Upper lobe of left lung (tissue), 6 donors: ENCODE results near the gene COL17A1. TPM values are rescaled to one million over a fixed set of nuclear protein-coding genes. Genes with fewer than 3 reads are reported as not detected.

Experiments used
- ATAC-seq, 2 donors: fragments of 200-7000 bp; cut with Tn5 transposase; one replicate each; pipeline ENCODE4 v1.9.1; 2022; ENCODE audit warnings: mild to moderate bottlenecking in 2 of 2, moderate library complexity in 2 of 2; ENCODE audit not compliant: low FRiP score in 2 of 2
- DNase-seq, 2 donors: peaks; one replicate each; pipeline ENCODE4 v3.0.0-alpha.2; 2019 to 2020
- H3K27ac ChIP-seq, 4 donors: fragments of 200-600 bp; sonication (generic); one replicate each; pipeline ENCODE4 v1.5.1; 2016 to 2019
- H3K27me3 ChIP-seq, 4 donors: fragments of 200-600 bp; sonication (generic); one replicate each; pipeline ENCODE4 v1.5.1; 2017 to 2019
- H3K36me3 ChIP-seq, 4 donors: fragments of 200-600 bp; sonication (generic); one replicate each; pipeline ENCODE4 v1.5.1; 2016 to 2019
- H3K4me1 ChIP-seq, 4 donors: fragments of 200-600 bp; sonication (generic); one replicate each; pipeline ENCODE4 v1.5.1; 2018 to 2019
- H3K4me3 ChIP-seq, 4 donors: fragments of 200-600 bp; sonication (generic); one replicate each; pipeline ENCODE4 v1.5.1; 2017 to 2019; ENCODE audit warnings: mild to moderate bottlenecking in 2 of 4, moderate library complexity in 1 of 4
- H3K9me3 ChIP-seq, 4 donors: fragments of 200-600 bp; sonication (generic); one replicate each; pipeline ENCODE4 v1.5.1; 2018 to 2019
- CTCF ChIP-seq, 6 experiments: fragments of 450-650 bp in 4 of 6; fragments of 200-600 bp in 2 of 6; sonication (generic) in 2 of 6; IDR thresholded peaks; one replicate each; pipeline ENCODE4 v1.5.1; 2016 to 2019; ENCODE audit warnings: antibody characterized with exemption in 6 of 6
- EP300 ChIP-seq, 4 donors: sonication (generic); formaldehyde crosslinking; IDR thresholded peaks; one replicate each; pipeline ENCODE4 v1.5.1; 2017; ENCODE audit warnings: antibody characterized with exemption in 4 of 4, control low read depth in 2 of 4
- POLR2A ChIP-seq, 4 donors: fragments of 450-650 bp; IDR thresholded peaks; one replicate each; pipeline ENCODE4 v1.5.1; 2016 to 2017; ENCODE audit warnings: antibody characterized with exemption in 4 of 4, mild to moderate bottlenecking in 2 of 4
- POLR2AphosphoS5 ChIP-seq, 2 donors: sonication (generic); formaldehyde crosslinking; IDR thresholded peaks; one replicate each; pipeline ENCODE4 v1.5.1; 2017; ENCODE audit warnings: antibody characterized with exemption in 2 of 2
- WGBS, 2 donors: methylation state at CpG; one replicate each; pipeline ENCODE4 v1.1.5; 2017 to 2018; 5-methylcytosine and 5-hydroxymethylcytosine counted together
- total RNA-seq, 6 donors: library from RNA; depleted of rRNA in 4 of 6; stranded (reverse); fragments of >200 nt in 4 of 6; gene quantifications; one replicate each; pipeline versions ENCODE4 v1.1.0 to v1.2.1, GENCODE V29; 2016 to 2021
- donor health status: DM: no; HTN: no; CAD: no; lungs with moderate emphysema.
- donor health status: DM: no; HTN: yes; CAD: no; lungs with severe emphysema.

Gene COL17A1
- total RNA-seq, 6 donors from 2014 or later: 1.0 to 2.0 (median 1.6) TPM

- Histone ChIP-seq H3K9me3 (no peaks in the 10 kb centered on the region), H3K4me1 (peaks cover 0 to 12% (median 3%) of the 10 kb centered on the region in 4 donors), H3K4me3 (no peak overlapping the region), H3K27me3 (no peaks in the 10 kb centered on the region), H3K27ac (no peak overlapping the region), H3K36me3 (peaks cover 49 to 91% (median 58%) of the 10 kb centered on the region in 4 donors)
- DNase-seq (no peak), ATAC-seq (no peak)
- WGBS, 2 donors: 100% methylated on average over 1 of the region's 1 CpG
- TF ChIP-seq POLR2AphosphoS5 (IDR thresholded peaks at IDR 0.05): no peak
- no peak for TF ChIP-seq CTCF (IDR thresholded peaks at IDR 0.05)
- no peak for TF ChIP-seq POLR2A (IDR thresholded peaks at IDR 0.05)
- no peak for TF ChIP-seq EP300 (IDR thresholded peaks at IDR 0.05)
Measured at GRCh38 chr10:104021246-104021645, 64.4 kb downstream of the COL17A1 start.

- no peak for TF ChIP-seq POLR2AphosphoS5 (IDR thresholded peaks at IDR 0.05)
- no peak for TF ChIP-seq POLR2A (IDR thresholded peaks at IDR 0.05)
- no peak for TF ChIP-seq EP300 (IDR thresholded peaks at IDR 0.05)
- TF ChIP-seq CTCF (IDR thresholded peaks at IDR 0.05): no peak
- Histone ChIP-seq H3K27ac (no peak overlapping the region), H3K36me3 (peaks cover 43 to 81% (median 55%) of the 10 kb centered on the region in 4 donors), H3K9me3 (no peaks in the 10 kb centered on the region), H3K4me3 (no peak overlapping the region), H3K4me1 (peaks cover 0 to 4% (median 0%) of the 10 kb centered on the region in 4 donors), H3K27me3 (no peaks in the 10 kb centered on the region)
- ATAC-seq (no peak), DNase-seq (no peak)
- WGBS, 2 donors: 100% methylated on average over 1 of the region's 1 CpG; no CpG with 5 or more reads in 1 of the 2 donors
Measured at GRCh38 chr10:104020020-104020419, 65.7 kb downstream of the COL17A1 start.

- H3K4me3 ChIP-seq: no peak overlapping the region
- DNase-seq: no peak
- 89 to 94% methylated on average over 6 of the region's 6 CpGs for WGBS, 2 donors
- no peak for TF ChIP-seq POLR2AphosphoS5 (IDR thresholded peaks at IDR 0.05)
- no peak for TF ChIP-seq CTCF (IDR thresholded peaks at IDR 0.05)
- TF ChIP-seq POLR2A (IDR thresholded peaks at IDR 0.05): no peak
- TF ChIP-seq EP300 (IDR thresholded peaks at IDR 0.05): no peak
- no peaks in the 10 kb centered on the region for H3K27me3 ChIP-seq
- peaks cover 29 to 66% (median 49%) of the 10 kb centered on the region in 4 donors for H3K36me3 ChIP-seq
- no peaks in the 10 kb centered on the region for H3K9me3 ChIP-seq
- H3K27ac ChIP-seq: no peak overlapping the region
- no peak for ATAC-seq
- no peaks in the 10 kb centered on the region for H3K4me1 ChIP-seq
Measured at GRCh38 chr10:104018471-104018870, 67.2 kb downstream of the COL17A1 start.

GRCh38 chr10:104016661-104017060 is 69.0 kb downstream of the COL17A1 start:
- H3K27ac ChIP-seq: no peak overlapping the region
- ATAC-seq (no peak), DNase-seq (no peak)
- 78 to 100% methylated on average over 1 of the region's 1 CpG for WGBS, 2 donors
- H3K9me3 ChIP-seq: no peaks in the 10 kb centered on the region
- peaks cover 14 to 54% (median 31%) of the 10 kb centered on the region in 4 donors for H3K36me3 ChIP-seq
- no peak overlapping the region for H3K4me3 ChIP-seq
- H3K27me3 ChIP-seq: no peaks in the 10 kb centered on the region
- TF ChIP-seq CTCF (IDR thresholded peaks at IDR 0.05) (no peak), EP300 (IDR thresholded peaks at IDR 0.05) (no peak), POLR2AphosphoS5 (IDR thresholded peaks at IDR 0.05) (no peak), POLR2A (IDR thresholded peaks at IDR 0.05) (no peak)
- no peaks in the 10 kb centered on the region for H3K4me1 ChIP-seq

- H3K27ac ChIP-seq: no peak overlapping the region
- no peak for ATAC-seq
- H3K9me3 ChIP-seq: no peaks in the 10 kb centered on the region
- TF ChIP-seq EP300 (IDR thresholded peaks at IDR 0.05): no peak
- no peak for TF ChIP-seq POLR2AphosphoS5 (IDR thresholded peaks at IDR 0.05)
- no peak for TF ChIP-seq POLR2A (IDR thresholded peaks at IDR 0.05)
- TF ChIP-seq CTCF (IDR thresholded peaks at IDR 0.05): no peak
- no peaks in the 10 kb centered on the region for H3K27me3 ChIP-seq
- no peaks in the 10 kb centered on the region for H3K4me1 ChIP-seq
- H3K4me3 ChIP-seq: no peak overlapping the region
- no peak for DNase-seq
- WGBS, 2 donors: 90 to 92% methylated on average over 2 of the region's 2 CpGs
- peaks cover 0 to 52% (median 13%) of the 10 kb centered on the region in 4 donors for H3K36me3 ChIP-seq
Measured at GRCh38 chr10:104014176-104014575, 71.5 kb downstream of the COL17A1 start.
